Lung (tissue), 12 donors: ENCODE results near the gene TMBIM6. TPM values are rescaled to one million over a fixed set of nuclear protein-coding genes. Genes with fewer than 3 reads are reported as not detected.

Experiments used
- ATAC-seq: fragments of 200-7000 bp; cut with Tn5 transposase; one replicate; pipeline ENCODE4 v1.9.1; 2020; ENCODE audit warnings: moderate number of reproducible peaks; ENCODE audit not compliant: insufficient read depth, low FRiP score
- DNase-seq, 3 donors: peaks; one replicate each; pipeline ENCODE4 v3.0.0-alpha.2; 2013 to 2017
- H3K27ac ChIP-seq, 2 donors: one replicate each; pipeline ENCODE4 v1.5.1; 2013; ENCODE audit warnings: mild to moderate bottlenecking in 2 of 2, moderate library complexity in 2 of 2, control low read depth in 1 of 2, inconsistent platforms in 1 of 2, low read depth in 1 of 2, low read length in 1 of 2
- H3K27me3 ChIP-seq, 3 donors: one replicate each; pipeline ENCODE4 v1.5.1; 2013; ENCODE audit warnings: low read length in 2 of 3; ENCODE audit not compliant: control insufficient read depth in 3 of 3, insufficient read depth in 3 of 3
- H3K36me3 ChIP-seq, 4 donors: one replicate each; pipeline ENCODE4 v1.5.1; 2013; ENCODE audit warnings: low read length in 4 of 4, mild to moderate bottlenecking in 1 of 4, moderate library complexity in 1 of 4; ENCODE audit not compliant: control insufficient read depth in 4 of 4, insufficient read depth in 4 of 4
- H3K4me1 ChIP-seq, 5 donors: one replicate each; pipeline ENCODE4 v1.5.1; 2013; ENCODE audit warnings: low read length in 5 of 5, mild to moderate bottlenecking in 2 of 5, moderate library complexity in 1 of 5; ENCODE audit not compliant: control insufficient read depth in 5 of 5, insufficient read depth in 5 of 5
- H3K4me3 ChIP-seq: one replicate; pipeline ENCODE4 v1.5.1; 2013; ENCODE audit warnings: mild to moderate bottlenecking, control low read depth, moderate library complexity
- H3K9ac ChIP-seq, 2 donors: one replicate each; pipeline ENCODE4 v1.5.1; 2013; ENCODE audit warnings: low read length in 2 of 2, control low read depth in 1 of 2; ENCODE audit not compliant: insufficient read depth in 1 of 2
- H3K9me3 ChIP-seq, 4 donors: one replicate each; pipeline ENCODE4 v1.5.1; 2013; ENCODE audit warnings: low read length in 3 of 4, mild to moderate bottlenecking in 1 of 4, moderate library complexity in 1 of 4; ENCODE audit not compliant: control insufficient read depth in 4 of 4, insufficient read depth in 3 of 4
- CTCF ChIP-seq: IDR thresholded peaks from 2 replicates; pipeline ENCODE4 v1.5.1; 2012; ENCODE audit warnings: mild to moderate bottlenecking; ENCODE audit errors: control extremely low read depth, extremely low read depth
- WGBS, 2 donors: extraction: QIAGEN DNeasy Blood & Tissue Kit; methylation state at CpG; one replicate each; pipeline ENCODE4 v1.1.7; 2013; 5-methylcytosine and 5-hydroxymethylcytosine counted together
- polyA plus RNA-seq, 2 donors: library from polyadenylated mRNA; stranded (reverse); fragments of 200-250 nt; gene quantifications; one replicate each; pipeline ENCODE4 v1.2.1, GENCODE V29; 2013
- total RNA-seq, 2 donors: library from RNA; depleted of rRNA in 1 of 2; stranded (reverse); fragments of >200 nt in 1 of 2; gene quantifications; one replicate each; pipeline ENCODE4 v1.2.1, GENCODE V29; 2014 to 2021
- donor health status: control.
- donor health status: control.
- donor health status: Bipolar disorder and iron deficiency.
- donor health status: healthy.
- donor health status: DM: yes; HTN: yes; CAD: no.

TMBIM6 gene
- total and polyA plus RNA-seq, 4 donors: 231 to 661 (median 485) TPM

DNA sequence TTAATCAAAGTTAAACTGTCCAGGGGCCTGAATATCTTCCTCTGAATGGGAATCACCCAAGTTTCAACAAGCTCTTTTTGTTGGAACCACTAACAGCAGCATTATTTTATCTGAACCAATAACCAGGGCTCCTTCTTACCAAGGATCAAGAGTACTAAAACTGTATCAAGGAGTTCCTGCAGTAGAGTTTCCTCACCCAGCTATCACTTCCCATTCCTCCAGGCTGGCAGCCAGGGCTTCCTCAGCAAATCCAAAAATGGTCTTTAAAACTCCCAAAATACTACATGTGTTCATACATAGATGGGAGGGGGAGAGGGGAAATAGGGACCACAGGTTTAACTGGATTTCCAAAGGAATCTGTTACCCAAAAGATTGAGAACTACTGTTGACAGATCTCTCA, 44.6 kb upstream of the TMBIM6 start:
- ATAC-seq (no peak), DNase-seq (no peak)
- H3K4me1 ChIP-seq: peaks cover 3 to 20% (median 10%) of the 10 kb centered on the region in 5 donors
- no peak overlapping the region for H3K4me3 ChIP-seq
- no peak for TF ChIP-seq CTCF
- no peaks in the 10 kb centered on the region for H3K36me3 ChIP-seq
- no peaks in the 10 kb centered on the region for H3K9me3 ChIP-seq
- no peak overlapping the region for H3K9ac ChIP-seq
- H3K27me3 ChIP-seq: no peaks in the 10 kb centered on the region
- no peak overlapping the region for H3K27ac ChIP-seq

DNA sequence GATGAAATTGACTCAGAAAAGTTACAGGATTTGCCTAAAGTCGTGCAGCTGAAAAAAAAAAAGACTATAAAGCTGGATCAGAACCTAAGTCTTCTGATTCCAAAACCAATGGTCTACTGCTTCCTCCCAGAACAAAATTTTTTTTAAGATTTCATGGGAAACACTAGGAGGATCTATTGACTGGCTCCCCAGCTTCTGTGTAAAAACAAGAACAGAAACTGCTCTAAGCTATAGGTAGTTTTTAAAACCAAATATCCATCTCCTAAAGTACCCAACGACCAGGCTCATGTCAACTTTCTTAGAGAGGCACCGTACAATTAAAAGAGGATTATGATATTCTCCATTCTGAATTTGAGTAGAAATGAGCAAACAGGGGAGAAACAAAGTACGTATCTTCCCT, 43.5 kb upstream of the TMBIM6 start:
- peak overlapping the region in 1 of 2 donors; percentile 52 for H3K27ac ChIP-seq
- H3K27me3 ChIP-seq: no peaks in the 10 kb centered on the region
- H3K4me3 ChIP-seq: no peak overlapping the region
- ATAC-seq: no peak
- no peaks in the 10 kb centered on the region for H3K9me3 ChIP-seq
- no peaks in the 10 kb centered on the region for H3K36me3 ChIP-seq
- WGBS, 2 donors: 78 to 79% methylated on average over 4 of the region's 4 CpGs
- no peak for TF ChIP-seq CTCF
- DNase-seq: no peak
- peaks cover 4 to 22% (median 10%) of the 10 kb centered on the region in 5 donors for H3K4me1 ChIP-seq
- H3K9ac ChIP-seq: no peak overlapping the region

- no peaks in the 10 kb centered on the region for H3K27me3 ChIP-seq
- no peak for TF ChIP-seq CTCF
- ATAC-seq (peak; percentile 81), DNase-seq (peak; percentile 30 to 66 (median 47))
- WGBS, 2 donors: 6 to 8% methylated on average over 8 of the region's 8 CpGs
- peak overlapping the region in 1 of 2 donors; percentile 17 for H3K9ac ChIP-seq
- peaks cover 10 to 33% (median 16%) of the 10 kb centered on the region in 5 donors for H3K4me1 ChIP-seq
- peak overlapping the region; percentile 52 to 53 for H3K27ac ChIP-seq
- no peaks in the 10 kb centered on the region for H3K36me3 ChIP-seq
- no peak overlapping the region for H3K4me3 ChIP-seq
- H3K9me3 ChIP-seq: no peaks in the 10 kb centered on the region
These were observed 42.5 kb upstream of the TMBIM6 start for GRCh38 chr12:49698619-49699545.
